Germinal center (tissue), 1 donor: ENCODE results near the gene BCL7A.
A peak's percentile ranks its signal among the peaks of the same experiment; 100 is the strongest.
"Not testable (repeated sequence)": the region's sequence is repeated elsewhere in the genome, so short reads cannot be mapped to it uniquely, and the experiment has no call there.

Source experiments
- DNase-seq: peaks from one replicate; pipeline ENCODE4 v3.0.0; 2012; ENCODE audit warnings: mixed read lengths, low spot score

The BCL7A gene

DNA sequence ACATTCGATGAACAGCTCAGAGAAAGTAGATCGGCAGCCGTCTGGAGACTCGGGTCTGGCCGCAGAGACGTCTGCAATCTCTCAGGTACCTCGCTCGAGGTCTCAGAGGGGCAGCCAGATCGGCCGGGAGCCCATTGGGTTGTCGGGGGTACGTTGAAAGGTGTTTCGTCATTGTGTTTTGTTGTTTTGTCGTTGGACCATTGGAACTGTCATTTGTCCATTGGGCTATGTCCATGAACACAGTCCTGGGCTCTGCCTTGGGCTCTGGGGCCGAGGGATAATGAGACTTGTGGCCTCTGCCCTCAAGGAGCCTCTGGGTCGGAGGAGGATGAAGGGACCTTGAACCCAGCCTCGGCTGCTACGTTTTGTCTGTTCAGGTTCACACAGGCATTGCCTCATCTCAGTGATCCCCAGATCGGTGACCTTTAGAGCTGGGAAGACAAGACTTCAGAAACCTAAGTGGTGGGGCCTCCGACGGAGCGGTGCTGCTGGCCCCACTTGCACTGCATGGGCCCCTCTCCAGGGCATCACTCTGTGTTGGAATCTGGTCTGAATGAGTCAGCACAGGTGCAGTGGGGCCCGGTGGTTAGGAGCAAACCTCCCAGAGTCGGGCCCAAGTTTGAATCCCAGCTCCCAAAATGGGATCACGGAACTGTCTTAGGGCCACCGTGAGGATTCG lies 33.3 kb downstream of the BCL7A start:
- DNase-seq, result no peak

DNA sequence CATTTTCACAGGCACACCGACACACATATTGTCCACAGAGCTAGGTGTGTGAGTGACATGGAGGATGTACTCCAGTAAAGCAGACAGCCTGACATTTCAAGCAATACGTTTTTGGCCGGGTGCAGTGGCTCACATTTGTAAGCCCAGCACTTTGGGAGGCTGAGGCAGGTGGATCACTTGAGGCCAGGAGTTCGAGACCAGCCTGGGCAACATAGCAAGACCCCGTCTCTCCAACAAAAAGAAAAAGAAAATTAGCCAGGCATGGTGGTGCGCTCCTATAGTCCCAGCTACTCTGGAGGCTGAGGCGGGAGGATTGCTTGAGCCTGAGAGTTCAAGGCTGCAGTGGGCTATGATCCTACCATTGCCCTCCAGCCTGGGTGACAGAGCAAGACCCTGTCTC lies 34.7 kb downstream of the BCL7A start:
- not testable (repeated sequence) for DNase-seq

DNA sequence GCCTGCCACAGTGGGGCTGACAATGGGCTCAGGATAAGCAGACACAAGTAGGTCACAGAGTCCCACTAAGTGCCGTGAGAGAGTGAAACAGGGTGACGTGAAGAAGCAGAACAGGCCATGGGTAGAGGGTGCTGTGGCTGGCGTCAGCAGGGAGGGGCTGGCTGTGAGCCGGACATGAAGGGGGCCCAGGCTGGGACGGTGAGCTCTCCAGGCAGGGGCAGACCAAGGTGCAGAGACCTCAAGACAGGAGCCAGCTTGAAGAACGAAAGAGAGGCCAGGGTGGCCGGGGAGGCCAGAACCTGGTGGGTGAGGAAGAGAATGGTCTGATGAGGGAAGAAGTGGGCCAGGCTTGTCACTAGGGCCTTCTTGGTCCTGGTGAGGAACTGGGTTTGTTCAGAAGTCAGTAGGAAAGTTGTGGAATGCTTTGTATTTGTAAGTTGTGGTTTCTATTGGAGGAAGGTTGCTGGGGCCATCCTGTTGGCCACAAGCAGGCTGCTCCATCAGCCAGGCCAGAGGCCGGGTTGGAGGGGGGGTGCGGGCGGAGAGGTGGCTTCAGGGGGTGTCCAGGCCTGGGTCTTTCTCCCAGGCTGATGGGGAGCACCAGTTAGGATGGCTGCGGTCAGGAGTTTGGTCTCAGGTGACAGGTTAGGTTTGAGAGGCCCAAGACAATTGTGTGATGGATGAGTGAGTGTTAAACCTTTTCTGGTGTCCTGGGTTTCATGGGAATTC lies 35.5 kb downstream of the BCL7A start:
- DNase-seq, result no peak

DNA sequence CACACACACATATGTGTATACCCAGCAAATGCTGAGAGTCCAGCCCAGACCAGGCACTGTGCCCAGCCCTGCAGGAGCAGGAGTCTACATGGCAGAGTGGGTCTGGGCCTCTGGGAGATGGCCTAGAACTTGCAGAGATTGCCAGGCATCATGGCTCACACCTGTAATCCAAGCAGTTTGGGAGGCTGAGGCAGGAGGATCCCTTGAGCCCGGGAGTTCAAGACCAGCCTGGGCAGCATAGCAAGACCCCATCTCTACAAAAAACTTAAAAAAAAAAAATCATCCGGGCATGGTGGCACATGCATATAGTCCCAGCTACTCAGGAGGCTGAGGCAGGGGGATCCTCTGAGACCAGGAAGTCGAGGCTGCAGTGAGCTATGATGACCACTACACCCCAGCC lies 36.1 kb downstream of the BCL7A start:
- no peak for DNase-seq

DNA sequence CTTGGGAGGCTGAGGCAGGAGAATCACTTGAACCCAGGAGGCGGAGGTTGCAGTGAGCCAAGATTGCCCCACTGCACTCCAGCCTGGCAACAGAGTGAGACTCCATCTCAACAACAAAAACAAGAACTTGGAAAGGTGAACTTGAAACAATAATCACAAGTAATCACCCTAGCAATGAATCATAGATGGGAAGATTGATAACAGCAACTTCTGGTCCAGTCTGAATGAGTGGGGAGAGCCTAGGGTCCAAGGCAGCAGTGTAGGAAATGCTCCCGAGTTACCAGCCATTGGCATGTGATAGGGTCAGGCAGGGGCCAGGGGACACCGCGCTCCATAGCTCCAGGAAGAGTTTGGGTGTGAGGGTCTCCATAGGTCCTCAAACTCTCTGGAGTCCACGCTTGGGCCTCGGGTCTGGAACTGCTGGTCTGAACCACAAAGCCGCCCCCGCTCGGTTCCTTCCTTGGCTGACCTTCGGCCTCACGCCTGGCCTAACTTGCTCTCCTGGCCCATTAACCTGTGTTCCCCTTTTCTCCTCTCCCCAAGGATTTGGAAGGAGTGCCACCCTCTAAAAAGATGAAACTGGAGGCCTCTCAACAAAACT lies 37.0 kb downstream of the BCL7A start:
- DNase-seq, result no peak

DNA sequence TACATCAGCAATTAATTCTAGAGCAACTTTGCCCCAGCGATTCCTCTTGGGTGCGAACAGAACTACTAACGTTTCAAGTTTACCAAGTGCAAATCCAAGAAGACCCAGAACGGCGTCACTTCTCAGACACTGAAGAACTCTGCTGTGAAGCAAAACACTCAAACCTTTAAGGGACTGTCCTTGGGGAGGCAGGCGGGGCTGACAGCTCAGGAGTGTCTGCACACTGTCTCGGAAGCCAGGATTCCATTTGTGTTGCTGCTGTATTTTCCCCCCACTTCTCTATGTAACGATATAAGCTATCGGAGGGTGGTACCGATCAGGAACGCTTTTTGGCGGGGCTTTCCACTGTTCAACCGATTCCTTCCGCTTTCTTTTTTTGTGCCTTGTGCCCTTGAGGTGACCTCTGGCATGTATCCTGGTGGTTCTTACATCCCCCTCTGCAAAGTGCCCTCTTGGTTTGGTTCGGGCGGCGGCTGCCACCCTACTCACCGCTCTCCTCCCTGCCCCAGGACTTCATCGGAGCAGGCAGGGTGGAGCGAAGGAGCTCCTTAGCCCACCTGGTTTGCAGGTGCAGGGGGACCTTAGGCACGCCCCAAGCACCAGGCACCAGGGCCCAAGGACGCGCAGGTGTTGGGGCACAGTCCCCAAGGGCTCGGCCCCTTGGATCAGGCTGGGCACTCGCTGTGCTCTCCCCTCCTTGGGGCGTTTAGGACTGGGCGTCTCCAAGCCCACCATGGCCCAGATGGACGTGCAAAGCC lies 37.7 kb downstream of the BCL7A start:
- no peak for DNase-seq

DNA sequence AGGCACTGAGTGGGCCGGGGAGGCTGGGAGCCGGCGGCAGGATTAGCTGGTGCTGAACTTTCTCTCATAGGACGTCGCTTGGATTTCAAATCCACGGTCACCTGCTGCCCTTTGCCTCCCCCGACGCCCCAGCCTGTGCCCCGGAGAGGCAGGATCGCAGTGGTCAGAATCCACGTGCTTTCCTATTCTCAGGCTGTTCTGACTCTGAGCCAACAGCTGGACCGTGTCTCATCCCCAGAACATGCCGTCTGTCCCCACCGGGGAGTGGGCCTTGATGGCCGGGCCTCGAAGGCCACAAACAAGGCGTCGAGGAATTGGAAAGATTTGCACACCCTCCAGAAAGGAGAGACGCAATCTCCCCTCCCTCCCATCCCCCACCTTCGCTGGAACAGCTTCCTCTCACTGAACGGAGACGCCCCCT lies 38.4 kb downstream of the BCL7A start:
- DNase-seq, result no peak

DNA sequence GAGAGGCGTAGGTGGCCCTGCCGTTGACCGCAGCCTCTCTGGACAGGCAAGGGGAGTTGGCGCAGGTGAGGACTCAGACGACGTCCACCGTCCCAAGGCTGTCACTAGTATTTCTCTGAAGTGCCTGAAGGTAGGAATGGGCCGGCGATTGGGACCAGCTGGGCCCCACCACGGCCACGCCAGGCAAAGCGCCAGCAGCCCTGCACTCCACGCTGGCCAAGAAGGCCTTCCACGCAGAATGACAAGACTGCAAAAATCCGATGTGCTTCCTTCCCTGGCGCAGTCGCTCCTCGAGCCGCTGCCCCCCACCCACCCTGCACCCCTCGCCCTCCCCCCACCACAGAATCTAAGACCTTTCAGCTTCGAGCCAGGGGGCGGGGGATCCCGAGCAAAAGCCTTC lies 39.6 kb downstream of the BCL7A start:
- no peak for DNase-seq

DNA sequence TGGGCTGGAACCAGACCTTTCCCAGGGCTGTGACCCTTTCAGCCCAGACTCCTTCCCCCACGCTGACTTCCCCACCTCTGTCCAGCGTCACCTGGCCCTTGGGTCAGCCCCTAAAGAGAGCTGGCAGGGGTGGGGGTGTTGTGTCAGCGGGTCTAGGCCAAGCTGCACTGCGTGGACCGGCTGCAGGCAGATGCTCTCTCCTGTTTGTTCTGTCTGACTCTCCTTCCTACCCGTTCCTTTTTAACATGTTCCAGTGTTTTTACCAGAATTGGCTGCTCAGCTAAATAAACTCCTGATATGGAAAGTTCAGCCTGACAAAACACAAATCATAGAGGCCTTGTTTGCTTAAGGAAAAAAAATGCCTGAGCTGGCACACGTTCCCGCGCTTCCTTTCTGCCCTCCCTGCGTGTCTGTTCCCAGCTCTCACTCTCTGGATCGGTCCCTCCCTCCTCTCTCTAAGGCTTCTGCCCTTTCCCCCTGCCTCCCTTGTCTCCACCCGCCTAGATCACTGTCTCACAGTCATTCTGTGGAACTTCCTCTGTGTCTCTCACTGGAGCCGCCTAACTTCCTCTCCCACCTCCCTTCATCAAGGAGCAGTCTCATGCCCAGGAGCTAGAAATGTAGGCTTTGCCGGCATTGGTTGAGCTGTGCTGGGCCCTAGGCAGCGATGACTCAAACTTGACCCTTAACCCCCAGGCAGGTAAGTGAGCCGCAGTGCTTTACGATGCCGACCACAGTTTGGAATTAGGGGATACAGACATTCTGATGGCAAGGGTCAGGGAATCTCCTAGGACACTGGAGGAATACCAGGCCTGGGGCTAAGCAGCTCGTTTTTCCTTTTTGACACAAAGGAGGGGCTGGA lies 41.4 kb downstream of the BCL7A start:
- no peak for DNase-seq

DNA sequence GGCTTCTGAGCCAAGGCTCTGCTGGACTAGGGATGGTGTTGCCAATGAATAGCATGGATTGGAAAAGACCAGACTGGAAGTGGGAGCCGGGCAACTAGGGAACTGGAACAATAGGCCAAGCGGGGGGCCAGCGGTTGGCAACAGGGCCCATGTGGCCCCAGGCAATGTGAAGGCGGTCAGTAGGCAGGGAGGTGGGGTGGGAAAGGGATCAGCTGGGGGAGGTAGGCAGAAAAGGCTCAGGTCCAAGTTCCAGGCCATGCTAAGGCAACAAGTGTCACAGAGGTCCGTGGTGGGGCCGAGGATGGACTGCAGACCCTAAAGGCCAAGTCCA lies 42.0 kb downstream of the BCL7A start:
- DNase-seq, result no peak

DNA sequence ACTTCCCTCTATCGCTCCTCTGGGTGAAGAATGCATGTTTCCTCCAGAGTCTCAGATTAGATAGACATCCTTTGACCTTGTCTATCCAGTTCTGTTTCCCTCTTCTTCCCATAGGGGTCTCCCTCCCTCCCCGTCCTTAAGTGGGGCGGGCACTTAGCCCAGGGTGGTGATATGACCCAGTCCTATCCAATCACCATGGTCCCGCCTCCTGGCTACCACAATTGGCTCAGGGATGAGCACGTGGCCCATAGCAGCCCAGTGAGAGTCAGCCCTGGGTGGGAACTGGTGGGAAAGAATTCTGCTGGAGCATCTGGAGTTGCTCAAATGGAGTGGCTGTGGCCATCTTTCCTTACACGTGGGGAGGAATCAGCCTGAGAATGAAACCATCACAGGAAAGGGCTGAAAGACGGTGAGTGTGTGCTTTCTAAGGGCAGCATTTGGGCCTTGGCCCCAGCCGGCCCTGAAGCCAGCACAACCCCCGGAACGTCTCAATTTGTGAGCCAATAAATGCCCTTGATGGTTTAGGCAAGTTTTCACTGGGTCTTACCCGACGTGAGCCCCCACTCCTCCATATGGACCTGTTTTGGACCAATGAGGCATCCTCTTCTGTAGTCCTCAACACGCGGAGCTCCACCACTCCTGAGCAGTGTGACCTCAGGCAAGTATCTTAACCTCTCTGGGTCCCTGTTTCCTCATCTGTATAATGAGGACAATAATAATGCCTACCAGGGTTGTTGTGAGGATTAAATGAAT lies 42.5 kb downstream of the BCL7A start:
- DNase-seq, result peak; percentile 90

DNA sequence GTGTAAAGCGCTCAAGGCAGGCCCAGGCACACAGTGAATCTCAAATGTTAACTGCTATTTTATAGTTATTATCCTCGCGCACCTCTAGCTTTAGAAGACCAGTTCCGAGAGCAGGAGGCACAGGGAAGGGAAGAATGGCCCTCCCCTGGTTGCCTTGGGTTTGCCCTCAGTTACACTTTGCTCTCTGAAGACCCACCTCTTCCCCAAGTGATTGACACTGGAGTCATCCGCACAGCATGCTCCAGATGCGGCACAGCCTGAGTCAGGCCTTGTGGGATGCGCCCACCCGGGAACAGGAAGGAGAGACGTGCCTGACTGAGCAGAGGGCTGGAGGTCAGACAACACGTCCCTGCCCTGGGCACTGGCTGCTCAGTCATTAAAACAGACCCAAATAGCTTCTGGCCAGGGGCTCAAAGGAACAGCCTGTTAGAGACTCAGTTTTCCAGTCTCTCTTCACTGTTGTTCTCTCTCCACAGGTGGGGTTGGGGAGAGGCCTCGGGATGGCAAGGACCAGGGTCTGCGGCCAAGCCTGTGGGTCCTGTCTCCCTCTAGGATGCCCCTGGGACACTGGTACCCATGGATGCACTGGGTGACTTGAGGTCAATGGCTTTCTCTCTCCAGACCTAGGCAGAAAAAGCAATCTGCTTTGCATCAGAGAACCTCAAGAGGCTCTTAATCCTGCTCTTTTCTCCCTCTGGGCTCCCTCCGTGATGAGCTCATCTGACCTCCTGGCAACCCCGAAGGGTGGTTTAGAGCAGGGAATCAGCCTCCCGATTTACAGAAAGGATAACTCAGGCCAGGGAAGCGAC lies 43.3 kb downstream of the BCL7A start:
- no peak for DNase-seq

DNA sequence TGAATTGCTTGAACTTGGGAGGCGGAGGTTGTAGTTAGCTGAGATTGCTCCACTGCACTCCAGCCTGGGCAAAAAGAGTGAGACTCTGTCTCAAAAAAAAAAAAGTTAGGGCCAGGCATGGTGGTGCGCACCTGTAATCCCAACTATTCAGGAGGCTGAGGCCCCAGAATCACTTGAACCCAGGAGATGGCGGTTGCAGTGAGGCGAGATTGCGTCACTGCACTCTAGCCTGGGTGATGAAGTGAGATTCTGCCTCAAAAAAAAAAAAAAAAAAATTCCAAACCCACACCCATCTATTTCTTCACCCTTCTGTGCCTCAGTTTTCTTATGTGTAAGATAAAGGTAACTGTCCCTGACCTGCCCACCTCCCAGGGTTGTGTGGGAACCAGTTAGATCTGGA lies 45.9 kb downstream of the BCL7A start:
- no peak for DNase-seq

DNA sequence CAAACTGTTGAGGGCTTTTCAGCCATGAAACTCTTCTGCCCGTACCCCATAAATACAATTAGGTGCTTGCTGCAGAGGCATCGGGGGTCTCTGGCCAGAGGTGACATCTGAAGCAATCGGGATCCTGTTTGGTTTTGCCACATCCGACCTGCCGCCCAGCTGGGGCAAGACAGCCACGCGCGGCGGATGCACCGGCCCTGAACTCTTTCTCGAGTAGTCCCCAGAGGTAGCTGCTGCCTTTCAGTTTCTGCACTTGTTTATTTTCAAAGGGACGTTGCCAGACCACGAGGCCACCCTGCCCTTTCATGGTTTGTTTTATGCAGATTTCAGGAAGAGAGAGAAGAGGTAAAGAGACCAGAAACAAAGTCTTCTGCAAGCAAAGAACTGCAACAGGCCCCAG lies 46.3 kb downstream of the BCL7A start:
- peak; percentile 69 for DNase-seq

DNA sequence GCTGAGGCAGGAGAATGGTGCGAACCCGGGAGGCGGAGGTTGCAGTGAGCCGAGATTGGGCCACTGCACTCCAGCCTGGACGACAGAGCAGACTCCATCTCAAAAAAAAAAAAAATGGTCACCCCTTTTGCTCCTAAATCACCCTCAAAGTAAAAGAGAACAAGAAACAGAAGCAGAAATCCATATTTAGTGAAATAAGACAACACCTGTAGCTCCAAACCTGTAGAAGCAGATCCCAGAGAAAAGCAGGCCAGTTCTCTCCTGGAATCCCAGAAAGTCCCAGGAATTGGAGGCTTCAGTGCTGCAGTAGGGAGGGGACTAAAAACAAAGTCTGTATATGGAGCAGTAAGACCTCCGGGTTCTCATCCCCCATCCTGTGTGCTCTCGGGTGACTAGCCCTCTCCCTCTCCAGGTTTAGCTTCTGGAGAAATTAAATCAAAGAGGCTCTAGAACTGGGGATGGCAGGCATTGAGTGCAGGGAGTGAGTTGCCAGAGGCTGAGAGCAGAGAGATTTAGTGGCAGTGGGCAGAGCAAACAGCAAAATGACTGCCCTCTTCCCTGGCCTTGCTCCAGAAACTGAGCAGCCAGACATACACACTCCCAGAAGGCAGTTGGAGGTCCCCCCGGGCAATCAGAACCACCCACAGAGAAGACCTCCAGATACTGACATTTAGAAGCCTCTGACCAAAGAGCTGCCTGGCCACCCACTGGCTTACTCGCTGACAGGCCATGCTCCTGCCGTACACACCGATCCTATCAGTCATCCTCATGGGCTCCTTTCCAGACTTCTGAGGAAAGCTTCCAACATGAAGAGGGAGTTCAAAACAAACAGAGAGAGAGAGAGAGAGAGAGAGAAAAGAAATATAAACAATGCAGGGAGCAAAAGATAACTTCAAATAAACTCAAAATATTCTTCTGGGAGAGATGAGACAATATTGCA lies 50.6 kb downstream of the BCL7A start:
- DNase-seq, result no peak

DNA sequence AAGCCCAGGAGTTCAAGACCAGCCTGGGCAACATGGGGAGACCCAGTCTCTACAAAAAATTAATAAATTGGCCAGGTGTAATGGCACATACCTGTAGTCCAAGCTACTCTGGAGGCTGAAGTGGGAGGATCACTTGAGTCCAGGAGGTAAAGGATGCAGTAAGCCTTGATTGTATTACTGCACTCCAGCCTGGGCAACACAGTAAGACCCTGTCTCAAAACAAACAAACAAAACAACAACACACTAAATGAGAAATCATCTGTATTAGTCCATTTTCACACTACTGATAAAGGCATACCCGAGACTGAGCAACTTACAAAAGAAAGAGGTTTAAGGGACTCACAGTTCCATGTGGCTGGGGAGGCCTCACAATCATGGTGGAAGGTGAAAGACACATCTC lies 52.1 kb downstream of the BCL7A start:
- no peak for DNase-seq

DNA sequence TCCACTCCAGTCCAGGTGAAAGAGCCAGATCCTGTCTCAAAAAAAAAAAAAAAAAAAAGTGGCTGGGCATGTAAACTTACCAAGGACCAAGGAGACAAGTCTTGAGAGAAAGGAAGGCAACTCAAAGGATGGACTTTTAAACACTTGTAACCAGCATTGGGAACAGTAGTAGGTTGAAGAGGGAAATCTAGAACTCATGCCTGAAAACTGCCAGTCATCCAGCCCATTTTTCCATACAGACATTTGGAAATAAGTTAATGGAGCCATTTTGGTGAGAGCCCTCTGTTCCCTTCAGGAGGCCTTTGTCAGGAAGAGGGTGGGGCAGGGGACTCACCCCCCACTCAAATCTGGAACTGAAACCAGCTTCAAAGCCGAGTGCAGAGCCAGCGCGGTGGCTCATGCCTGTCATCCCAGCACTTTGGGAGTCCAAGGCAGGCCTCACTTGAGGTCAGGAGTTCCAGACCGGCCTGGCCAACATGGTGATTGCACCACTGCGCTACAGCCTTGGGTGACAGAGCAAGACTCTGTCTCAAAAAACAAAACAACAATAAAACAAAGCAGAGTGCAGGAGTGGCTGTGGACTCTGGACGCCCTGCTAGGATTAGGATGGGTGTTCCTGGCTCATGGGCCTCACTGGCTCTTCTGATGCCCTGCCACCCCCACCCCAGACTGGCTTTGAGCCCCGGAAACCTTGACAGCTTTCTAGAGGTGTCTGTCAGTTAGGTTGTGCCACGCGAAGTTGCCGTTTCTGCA lies 55.2 kb downstream of the BCL7A start:
- no peak for DNase-seq
